K562 (cell line): Measurements from ENCODE around the gene ACSL6.

ENCODE experiments used
- C11orf30 ChIP-seq: fragments of 450-650 bp; IDR thresholded peaks from 2 replicates; pipeline ENCODE4 v1.6.1; 2016; ENCODE audit warnings: low read depth, mild to moderate bottlenecking
- CREB1 ChIP-seq, 2 experiments: sonication (generic) in 1 of 2; formaldehyde crosslinking in 1 of 2; IDR thresholded peaks; 2 replicates each; pipeline versions ENCODE4 v1.6.1 to v1.8.0; 2012 to 2022; ENCODE audit warnings: inconsistent platforms in 1 of 2, mild to moderate bottlenecking in 1 of 2, missing genetic modification reagents in 1 of 2, moderate library complexity in 1 of 2
- EZH2 ChIP-seq: IDR thresholded peaks from 2 replicates; pipeline ENCODE4 v1.6.1; 2012; ENCODE audit warnings: low read depth, mild to moderate bottlenecking, inconsistent platforms, low read length, borderline replicate concordance
- JUN ChIP-seq, 2 experiments: sonication (generic) in 1 of 2; formaldehyde crosslinking in 1 of 2; IDR thresholded peaks; 2 replicates each; pipeline versions ENCODE4 v1.6.1 to v1.8.0; 2012 to 2022; ENCODE audit warnings: borderline replicate concordance in 2 of 2, mild to moderate bottlenecking in 2 of 2, improper control_type of control experiment in 1 of 2, low read depth in 1 of 2, low read length in 1 of 2, missing genetic modification reagents in 1 of 2
- POLR2B ChIP-seq: fragments of 450-650 bp; IDR thresholded peaks from 2 replicates; pipeline ENCODE4 v1.6.1; 2018; ENCODE audit warnings: low read depth; ENCODE audit not compliant: partially characterized antibody
- SMC3 ChIP-seq: conservative IDR thresholded peaks from 2 replicates; pipeline ENCODE4 v1.6.1; 2011; ENCODE audit warnings: low read depth, low read length, improper control_type of control experiment; ENCODE audit not compliant: insufficient read depth
- TF ChIP-seq, protein P1 (sequence below), 2 experiments: fragments of 450-650 bp in 1 of 2; sonication (generic) in 1 of 2; formaldehyde crosslinking in 1 of 2; IDR thresholded peaks in 1 of 2; conservative IDR thresholded peaks in 1 of 2; 2 replicates each; pipeline versions ENCODE4 v1.6.1 to v1.8.1; 2016 to 2023; ENCODE audit warnings: mild to moderate bottlenecking in 2 of 2, moderate library complexity in 2 of 2, inconsistent platforms in 1 of 2, missing genetic modification reagents in 1 of 2
- TF ChIP-seq, protein P2 (sequence below), 3 experiments: IDR thresholded peaks in 2 of 3; conservative IDR thresholded peaks in 1 of 3; 2 replicates each; pipeline ENCODE4 v1.5.1; 2011 to 2012; ENCODE audit warnings: low read length in 3 of 3, mild to moderate bottlenecking in 3 of 3, control low read depth in 2 of 3, improper control_type of control experiment in 1 of 3, inconsistent platforms in 1 of 3, low read depth in 1 of 3, mixed read lengths in 1 of 3, moderate library complexity in 1 of 3; ENCODE audit not compliant: insufficient read depth in 2 of 3

DNA sequence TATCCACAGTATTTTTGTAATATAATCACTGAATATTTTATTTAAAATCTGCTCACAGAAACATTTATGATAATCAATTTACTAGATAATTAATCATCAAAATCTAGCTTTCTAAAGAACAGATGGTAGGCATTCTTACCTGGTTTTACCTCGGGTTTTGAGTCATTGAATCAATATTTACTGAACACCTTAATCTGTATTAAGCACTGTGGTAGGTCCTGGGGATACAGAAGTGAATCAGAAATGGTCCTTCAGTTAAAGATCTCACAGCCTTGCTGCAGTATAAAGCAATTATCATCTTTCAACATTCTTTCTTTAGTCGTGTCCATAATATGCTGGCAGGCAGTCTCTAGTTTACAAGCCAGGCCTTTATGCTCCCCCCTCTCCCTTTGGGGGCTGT is 64.0 kb downstream of the ACSL6 start:
- TF ChIP-seq JUN (IDR thresholded peaks at IDR 0.05; ENCODE audit: borderline replicate concordance, low read depth, low read length), result no peak
- no peak for TF ChIP-seq JUN (CRISPR knock-in tag; IDR thresholded peaks at IDR 0.05; ENCODE audit: borderline replicate concordance)
- TF ChIP-seq, protein P1, sequence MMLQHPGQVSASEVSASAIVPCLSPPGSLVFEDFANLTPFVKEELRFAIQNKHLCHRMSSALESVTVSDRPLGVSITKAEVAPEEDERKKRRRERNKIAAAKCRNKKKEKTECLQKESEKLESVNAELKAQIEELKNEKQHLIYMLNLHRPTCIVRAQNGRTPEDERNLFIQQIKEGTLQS (IDR thresholded peaks at IDR 0.05), result no peak
- TF ChIP-seq, protein P1 (CRISPR knock-in tag; conservative IDR thresholded peaks at IDR 0.05), result no peak
- TF ChIP-seq POLR2B, result no peak
- TF ChIP-seq EZH2, result no peak
- no peak for TF ChIP-seq SMC3
- TF ChIP-seq, protein P2, sequence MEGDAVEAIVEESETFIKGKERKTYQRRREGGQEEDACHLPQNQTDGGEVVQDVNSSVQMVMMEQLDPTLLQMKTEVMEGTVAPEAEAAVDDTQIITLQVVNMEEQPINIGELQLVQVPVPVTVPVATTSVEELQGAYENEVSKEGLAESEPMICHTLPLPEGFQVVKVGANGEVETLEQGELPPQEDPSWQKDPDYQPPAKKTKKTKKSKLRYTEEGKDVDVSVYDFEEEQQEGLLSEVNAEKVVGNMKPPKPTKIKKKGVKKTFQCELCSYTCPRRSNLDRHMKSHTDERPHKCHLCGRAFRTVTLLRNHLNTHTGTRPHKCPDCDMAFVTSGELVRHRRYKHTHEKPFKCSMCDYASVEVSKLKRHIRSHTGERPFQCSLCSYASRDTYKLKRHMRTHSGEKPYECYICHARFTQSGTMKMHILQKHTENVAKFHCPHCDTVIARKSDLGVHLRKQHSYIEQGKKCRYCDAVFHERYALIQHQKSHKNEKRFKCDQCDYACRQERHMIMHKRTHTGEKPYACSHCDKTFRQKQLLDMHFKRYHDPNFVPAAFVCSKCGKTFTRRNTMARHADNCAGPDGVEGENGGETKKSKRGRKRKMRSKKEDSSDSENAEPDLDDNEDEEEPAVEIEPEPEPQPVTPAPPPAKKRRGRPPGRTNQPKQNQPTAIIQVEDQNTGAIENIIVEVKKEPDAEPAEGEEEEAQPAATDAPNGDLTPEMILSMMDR (IDR thresholded peaks at IDR 0.05 in 2 of 3, conservative IDR thresholded peaks at IDR 0.05 in 1 of 3; ENCODE audit: insufficient read depth in 2 of 3, low read depth in 1 of 3, low read length in 3 of 3), result no peak
- TF ChIP-seq C11orf30, result no peak
- TF ChIP-seq CREB1 (IDR thresholded peaks at IDR 0.05), result no peak
- TF ChIP-seq CREB1 (CRISPR knock-in tag; IDR thresholded peaks at IDR 0.05), result no peak
